Fibroblast of lung (primary cell): ENCODE results near the gene TNIK. TPM values are rescaled to one million over a fixed set of nuclear protein-coding genes. Genes with fewer than 3 reads are reported as not detected.

ENCODE experiments used
- DNase-seq, 2 donors: peaks; one replicate each; pipeline versions ENCODE4 v3.0.0 to v3.0.0-alpha.2; 2010; ENCODE audit warnings: low read depth in 2 of 2
- H2AFZ ChIP-seq: 2 replicates; pipeline ENCODE4 v1.5.1; 2012; ENCODE audit warnings: low read length, control low read depth, inconsistent platforms
- H3K27ac ChIP-seq: 2 replicates; pipeline ENCODE4 v1.5.1; 2011; ENCODE audit warnings: low read length, control low read depth; ENCODE audit not compliant: insufficient read depth
- H3K27me3 ChIP-seq: 2 replicates; pipeline ENCODE4 v1.5.1; 2011; ENCODE audit warnings: mild to moderate bottlenecking, low read length; ENCODE audit not compliant: control insufficient read depth, insufficient read depth
- H3K36me3 ChIP-seq: 2 replicates; pipeline ENCODE4 v1.5.1; 2011; ENCODE audit warnings: low read length; ENCODE audit not compliant: control insufficient read depth, insufficient read depth
- H3K4me1 ChIP-seq: 2 replicates; pipeline ENCODE4 v1.5.1; 2011; ENCODE audit warnings: low read length; ENCODE audit not compliant: control insufficient read depth, insufficient read depth; ENCODE audit errors: extremely low read depth
- H3K4me2 ChIP-seq: 2 replicates; pipeline ENCODE4 v1.5.1; 2011; ENCODE audit warnings: low read length, control low read depth; ENCODE audit not compliant: insufficient read depth; ENCODE audit errors: extremely low read depth
- H3K4me3 ChIP-seq, 4 experiments: fragments of 200-600 bp in 1 of 4; sonication (generic) in 1 of 4; replicated peaks in 1 of 4; 2 replicates each; pipeline ENCODE4 v1.5.1; 2011 to 2016; ENCODE audit warnings: low read length in 4 of 4, low read depth in 3 of 4, mild to moderate bottlenecking in 3 of 4, control low read depth in 2 of 4, inconsistent platforms in 1 of 4, mixed read lengths in 1 of 4; ENCODE audit not compliant: insufficient read depth in 1 of 4; ENCODE audit errors: control extremely low read depth in 1 of 4
- H3K79me2 ChIP-seq: 2 replicates; pipeline ENCODE4 v1.5.1; 2012; ENCODE audit warnings: mild to moderate bottlenecking, low read length, inconsistent platforms; ENCODE audit not compliant: control insufficient read depth, insufficient read depth
- H3K9ac ChIP-seq: 2 replicates; pipeline ENCODE4 v1.5.1; 2011; ENCODE audit warnings: mild to moderate bottlenecking, low read length, control low read depth; ENCODE audit not compliant: insufficient read depth
- H3K9me3 ChIP-seq: 2 replicates; pipeline ENCODE4 v1.5.1; 2012; ENCODE audit warnings: low read depth, low read length; ENCODE audit not compliant: control insufficient read depth, insufficient read depth
- H4K20me1 ChIP-seq: 2 replicates; pipeline ENCODE4 v1.5.1; 2011; ENCODE audit warnings: low read length; ENCODE audit not compliant: control insufficient read depth, insufficient read depth; ENCODE audit errors: extremely low read depth
- EZH2 ChIP-seq: IDR thresholded peaks from 2 replicates; pipeline ENCODE4 v1.5.1; 2012; ENCODE audit warnings: low read length, control low read depth, mild to moderate bottlenecking; ENCODE audit errors: missing control alignments
- polyA plus RNA-seq, 2 donors: library from polyadenylated mRNA; depleted of rRNA in 1 of 2; stranded (reverse) in 1 of 2; unstranded in 1 of 2; fragments of >200 nt; gene quantifications; 2 replicates each; pipeline ENCODE4 v1.2.1, GENCODE V29; 2011 to 2012; ENCODE audit warnings: missing spikeins in 1 of 2
- total RNA-seq: library from RNA; depleted of rRNA; stranded (reverse); fragments of >200 nt; gene quantifications from 2 replicates; pipeline ENCODE4 v1.2.1, GENCODE V29; 2014
- TF ChIP-seq, protein P1 (sequence below), 2 donors: IDR thresholded peaks in 1 of 2; conservative IDR thresholded peaks in 1 of 2; 1 replicate in 1 of 2; 2 replicates in 1 of 2; pipeline ENCODE4 v1.5.1; 2011 to 2012; ENCODE audit warnings: low read length in 2 of 2, control low read depth in 1 of 2, inconsistent platforms in 1 of 2, low read depth in 1 of 2, mild to moderate bottlenecking in 1 of 2

Gene TNIK
- total and polyA plus RNA-seq, 2 donors (not counting 1 experiment from before 2014, with no cell fraction given) = 13.8 to 39.3 TPM

- no peak overlapping the region for H3K9ac ChIP-seq
- TF ChIP-seq, protein P1, sequence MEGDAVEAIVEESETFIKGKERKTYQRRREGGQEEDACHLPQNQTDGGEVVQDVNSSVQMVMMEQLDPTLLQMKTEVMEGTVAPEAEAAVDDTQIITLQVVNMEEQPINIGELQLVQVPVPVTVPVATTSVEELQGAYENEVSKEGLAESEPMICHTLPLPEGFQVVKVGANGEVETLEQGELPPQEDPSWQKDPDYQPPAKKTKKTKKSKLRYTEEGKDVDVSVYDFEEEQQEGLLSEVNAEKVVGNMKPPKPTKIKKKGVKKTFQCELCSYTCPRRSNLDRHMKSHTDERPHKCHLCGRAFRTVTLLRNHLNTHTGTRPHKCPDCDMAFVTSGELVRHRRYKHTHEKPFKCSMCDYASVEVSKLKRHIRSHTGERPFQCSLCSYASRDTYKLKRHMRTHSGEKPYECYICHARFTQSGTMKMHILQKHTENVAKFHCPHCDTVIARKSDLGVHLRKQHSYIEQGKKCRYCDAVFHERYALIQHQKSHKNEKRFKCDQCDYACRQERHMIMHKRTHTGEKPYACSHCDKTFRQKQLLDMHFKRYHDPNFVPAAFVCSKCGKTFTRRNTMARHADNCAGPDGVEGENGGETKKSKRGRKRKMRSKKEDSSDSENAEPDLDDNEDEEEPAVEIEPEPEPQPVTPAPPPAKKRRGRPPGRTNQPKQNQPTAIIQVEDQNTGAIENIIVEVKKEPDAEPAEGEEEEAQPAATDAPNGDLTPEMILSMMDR (conservative IDR thresholded peaks at IDR 0.05 in 1 of 2, IDR thresholded peaks at IDR 0.05 in 1 of 2; ENCODE audit: low read depth in 1 of 2, low read length in 2 of 2) = no peak
- TF ChIP-seq EZH2 = no peak
- H3K79me2 ChIP-seq = no peaks in the 10 kb centered on the region
- no peaks in the 10 kb centered on the region for H4K20me1 ChIP-seq
- H3K27ac ChIP-seq = no peak overlapping the region
- H3K4me1 ChIP-seq = peaks cover 8% of the 10 kb centered on the region
- no peaks in the 10 kb centered on the region for H3K36me3 ChIP-seq
- peak overlapping the region; percentile 20 for H3K4me2 ChIP-seq
- H3K27me3 ChIP-seq = no peaks in the 10 kb centered on the region
- DNase-seq = peak in 1 of 2 donors; percentile 71
- H3K9me3 ChIP-seq = no peaks in the 10 kb centered on the region
- H3K4me3 ChIP-seq = no peak overlapping the region
- H2AFZ ChIP-seq = no peak overlapping the region
Observed at GRCh38 chr3:171348121-171348520, 112.1 kb downstream of the TNIK start.

DNA sequence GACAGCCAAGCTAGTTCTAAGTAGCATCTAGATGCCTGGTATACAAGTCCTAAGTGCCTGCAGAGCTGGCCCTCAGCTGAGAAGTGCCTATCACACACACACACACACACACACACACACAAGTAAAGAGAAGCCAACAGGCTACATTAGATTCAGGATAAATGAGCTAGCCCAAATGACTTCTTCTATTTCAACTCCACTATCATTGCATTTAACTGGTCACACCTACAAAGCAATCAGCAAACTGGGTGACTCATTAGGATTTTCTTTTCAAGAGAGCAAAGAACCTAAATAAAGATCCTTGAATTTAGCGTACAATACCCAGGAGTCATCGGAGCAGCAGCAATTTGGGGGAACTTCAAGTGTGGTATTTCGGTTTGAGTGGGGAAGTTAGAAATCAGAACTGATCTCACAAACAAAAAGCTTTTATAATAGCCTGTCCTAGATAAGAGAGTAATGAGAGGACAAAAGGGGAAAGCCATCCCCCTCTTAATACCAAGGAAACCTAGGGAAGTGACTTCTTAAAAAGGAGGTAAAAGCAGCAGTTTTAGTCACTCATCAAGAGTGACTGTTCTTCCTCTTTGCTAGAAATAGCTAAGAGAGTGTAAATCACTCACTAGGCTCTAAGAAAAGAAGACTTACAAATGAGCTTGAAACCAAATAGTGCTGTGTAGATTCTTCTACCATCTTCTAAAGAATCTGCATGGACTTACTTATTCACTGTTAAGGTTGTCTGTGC is 112.7 kb downstream of the TNIK start:
- DNase-seq = peak in 1 of 2 donors; percentile 80
- Histone ChIP-seq H4K20me1 (no peaks in the 10 kb centered on the region), H3K27ac (no peak overlapping the region), H3K4me2 (peak overlapping the region; percentile 20), H3K4me1 (peaks cover 6% of the 10 kb centered on the region), H3K9ac (no peak overlapping the region), H3K9me3 (no peaks in the 10 kb centered on the region), H3K79me2 (no peaks in the 10 kb centered on the region), H3K4me3 (no peak overlapping the region), H3K27me3 (no peaks in the 10 kb centered on the region), H3K36me3 (no peaks in the 10 kb centered on the region), H2AFZ (no peak overlapping the region)
- TF ChIP-seq, protein P1 (conservative IDR thresholded peaks at IDR 0.05 in 1 of 2, IDR thresholded peaks at IDR 0.05 in 1 of 2; ENCODE audit: low read depth in 1 of 2, low read length in 2 of 2) = no peak
- no peak for TF ChIP-seq EZH2

- TF ChIP-seq, protein P1 (conservative IDR thresholded peaks at IDR 0.05 in 1 of 2, IDR thresholded peaks at IDR 0.05 in 1 of 2; ENCODE audit: low read depth in 1 of 2, low read length in 2 of 2) = no peak
- TF ChIP-seq EZH2 = no peak
- no peak overlapping the region for H3K9ac ChIP-seq
- no peak overlapping the region for H3K4me2 ChIP-seq
- no peaks in the 10 kb centered on the region for H3K9me3 ChIP-seq
- peaks cover 4% of the 10 kb centered on the region for H3K4me1 ChIP-seq
- H3K27me3 ChIP-seq = no peaks in the 10 kb centered on the region
- no peak overlapping the region for H3K4me3 ChIP-seq
- no peaks in the 10 kb centered on the region for H3K79me2 ChIP-seq
- H3K27ac ChIP-seq = no peak overlapping the region
- no peak overlapping the region for H2AFZ ChIP-seq
- no peaks in the 10 kb centered on the region for H4K20me1 ChIP-seq
- no peaks in the 10 kb centered on the region for H3K36me3 ChIP-seq
- DNase-seq = peak; percentile 54 to 58
Observed at GRCh38 chr3:171346582-171347300, 113.5 kb downstream of the TNIK start.
